K562 (cell line): ENCODE measurements around the gene APC2. TPM values are rescaled to one million over a fixed set of nuclear protein-coding genes. Genes with fewer than 3 reads are reported as not detected.

Source experiments
- ARID2 ChIP-seq: fragments of 450-650 bp; IDR thresholded peaks from 2 replicates; pipeline ENCODE4 v1.6.1; 2017; ENCODE audit warnings: antibody characterized with exemption, mild to moderate bottlenecking
- CHD2 ChIP-seq: IDR thresholded peaks from 2 replicates; pipeline ENCODE4 v1.6.1; 2011; ENCODE audit warnings: low read depth, low read length
- CREB3L1 ChIP-seq: fragments of 450-650 bp; IDR thresholded peaks from 2 replicates; pipeline ENCODE4 v1.6.1; 2014; ENCODE audit warnings: low read depth, mild to moderate bottlenecking, moderate library complexity, borderline replicate concordance
- CUX1 ChIP-seq: fragments of 200-800 bp; sonication (Bioruptor generic); IDR thresholded peaks from 2 replicates; pipeline ENCODE4 v1.6.1; 2016; ENCODE audit warnings: missing genetic modification characterization, missing compliant biosample characterization
- CXXC5 ChIP-seq: fragments of 250-450 bp; sonication (Bioruptor Pico); IDR thresholded peaks from 2 replicates; pipeline ENCODE4 v1.8.0; 2022; ENCODE audit warnings: inconsistent platforms, mild to moderate bottlenecking, moderate library complexity
- EP400 ChIP-seq: fragments of 450-650 bp; IDR thresholded peaks from 2 replicates; pipeline ENCODE4 v1.6.1; 2017; ENCODE audit warnings: antibody characterized with exemption, mild to moderate bottlenecking, moderate library complexity
- FOXM1 ChIP-seq, 2 experiments: fragments of 450-650 bp in 1 of 2; sonication (generic) in 1 of 2; formaldehyde crosslinking in 1 of 2; IDR thresholded peaks; 2 replicates each; pipeline versions ENCODE4 v1.6.1 to v1.9.0; 2017 to 2022; ENCODE audit warnings: low read depth in 2 of 2, mild to moderate bottlenecking in 2 of 2, missing genetic modification reagents in 1 of 2, moderate library complexity in 1 of 2
- MNT ChIP-seq, 2 experiments: fragments of 450-650 bp; conservative IDR thresholded peaks; 2 replicates each; pipeline ENCODE4 v1.6.1; 2017; ENCODE audit warnings: mild to moderate bottlenecking in 2 of 2, moderate library complexity in 2 of 2
- NFATC3 ChIP-seq: fragments of 450-650 bp; IDR thresholded peaks from 2 replicates; pipeline ENCODE4 v1.6.1; 2017; ENCODE audit warnings: mild to moderate bottlenecking
- NR2C2 ChIP-seq, 2 experiments: fragments of 200-800 bp in 1 of 2; sonication (Bioruptor generic) in 1 of 2; sonication (generic) in 1 of 2; formaldehyde crosslinking in 1 of 2; IDR thresholded peaks; 2 replicates each; pipeline versions ENCODE4 v1.6.1 to v1.8.0; 2016 to 2022; ENCODE audit warnings: mild to moderate bottlenecking in 1 of 2, missing compliant biosample characterization in 1 of 2, missing genetic modification characterization in 1 of 2, missing genetic modification reagents in 1 of 2
- NRF1 ChIP-seq, 2 experiments: fragments of 450-650 bp; IDR thresholded peaks in 1 of 2; conservative IDR thresholded peaks in 1 of 2; 2 replicates each; pipeline ENCODE4 v1.6.1; 2014; ENCODE audit warnings: mild to moderate bottlenecking in 2 of 2
- PHF20 ChIP-seq: fragments of 450-650 bp; IDR thresholded peaks from 2 replicates; pipeline ENCODE4 v1.6.1; 2018; ENCODE audit not compliant: partially characterized antibody
- TAL1 ChIP-seq: fragments of 450-650 bp; IDR thresholded peaks from 2 replicates; pipeline ENCODE4 v1.6.1; 2016; ENCODE audit warnings: mild to moderate bottlenecking
- polyA plus RNA-seq, 8 experiments: library from polyadenylated mRNA; depleted of rRNA in 4 of 8; stranded (reverse) in 5 of 8; unstranded in 3 of 8; fragments of >200 nt; fragmentation: Nextera tagmentation in 2 of 8; fragmentation: Illumina TruSeq in 1 of 8; extraction: Ambion mirVana in 2 of 8; extraction: Trizol in 1 of 8; gene quantifications; 2 replicates each; pipeline versions ENCODE4 v1.2.1 to v1.2.3, GENCODE V29; 2011 to 2014; ENCODE audit warnings: inconsistent platforms in 1 of 8, missing spikeins in 1 of 8
- total RNA-seq, 7 experiments: library from RNA; depleted of rRNA in 6 of 7; stranded (reverse); fragments of >200 nt in 6 of 7; fragmentation: Illumina TruSeq in 2 of 7; extraction: Trizol in 2 of 7; gene quantifications; 2 replicates each; pipeline versions ENCODE4 v1.2.1 to v1.2.3, GENCODE V29; 2011 to 2021; ENCODE audit warnings: low replicate concordance in 1 of 7

Gene APC2
- total and polyA plus RNA-seq, 9 of the 15 experiments (the other 6 are each of a cell fraction or from before 2014, with no cell fraction given): 0.01 to 0.40 (median 0.05) TPM; not detected in 3

GRCh38 chr19:1507763-1508506 lies 58.0 kb downstream of the APC2 start (continued):
- peak; percentile 88 for TF ChIP-seq CHD2
- peak; percentile 86 for TF ChIP-seq EP400
- no peak for TF ChIP-seq PHF20
- no peak for TF ChIP-seq NR2C2 (CRISPR knock-in tag; IDR thresholded peaks at IDR 0.05)
- TF ChIP-seq NR2C2 (tag; IDR thresholded peaks at IDR 0.05): peak; percentile 57; the same call in 1 of the 2 replicates
- TF ChIP-seq CREB3L1: peak; percentile 78
- TF ChIP-seq NFATC3: no peak
- TF ChIP-seq FOXM1 (IDR thresholded peaks at IDR 0.05; ENCODE audit: low read depth): peak; percentile 98
- TF ChIP-seq FOXM1 (CRISPR knock-in tag; IDR thresholded peaks at IDR 0.05; ENCODE audit: low read depth): no peak; the same call in 1 of the 2 replicates
- TF ChIP-seq CUX1 (CRISPR knock-in tag): no peak
- TF ChIP-seq CXXC5 (CRISPR knock-in tag): peak; percentile 86
- no peak for TF ChIP-seq ARID2
- peak; percentile 52 to 71 for TF ChIP-seq NRF1 (conservative IDR thresholded peaks at IDR 0.05 in 1 of 2, IDR thresholded peaks at IDR 0.05 in 1 of 2)
- peak; percentile 93 to 96 for TF ChIP-seq MNT (conservative IDR thresholded peaks at IDR 0.05)
- TF ChIP-seq TAL1: no peak
